ENCODE data around the gene DHH. TPM values are rescaled to one million over a fixed set of nuclear protein-coding genes. Genes with fewer than 3 reads are reported as not detected.

Gene DHH
- total RNA-seq, 4 donors from 2014 or later: 0.23 to 0.45 (median 0.29) TPM; not detected in 1

- WGBS, 2 donors: 91 to 96% methylated on average over 6 of the region's 6 CpGs
- no peak for DNase-seq (ENCODE audit: low spot score in 2 of 2)
- intact Hi-C loops (cut with DNase I; ENCODE audit: low total_unique reads): no loop called here
- no peak overlapping the region for H3K4me3 ChIP-seq (ENCODE audit: low read depth, poor library complexity, severe bottlenecking)
- TF ChIP-seq POLR2A (IDR thresholded peaks at IDR 0.05): no peak
- TF ChIP-seq, protein P1, sequence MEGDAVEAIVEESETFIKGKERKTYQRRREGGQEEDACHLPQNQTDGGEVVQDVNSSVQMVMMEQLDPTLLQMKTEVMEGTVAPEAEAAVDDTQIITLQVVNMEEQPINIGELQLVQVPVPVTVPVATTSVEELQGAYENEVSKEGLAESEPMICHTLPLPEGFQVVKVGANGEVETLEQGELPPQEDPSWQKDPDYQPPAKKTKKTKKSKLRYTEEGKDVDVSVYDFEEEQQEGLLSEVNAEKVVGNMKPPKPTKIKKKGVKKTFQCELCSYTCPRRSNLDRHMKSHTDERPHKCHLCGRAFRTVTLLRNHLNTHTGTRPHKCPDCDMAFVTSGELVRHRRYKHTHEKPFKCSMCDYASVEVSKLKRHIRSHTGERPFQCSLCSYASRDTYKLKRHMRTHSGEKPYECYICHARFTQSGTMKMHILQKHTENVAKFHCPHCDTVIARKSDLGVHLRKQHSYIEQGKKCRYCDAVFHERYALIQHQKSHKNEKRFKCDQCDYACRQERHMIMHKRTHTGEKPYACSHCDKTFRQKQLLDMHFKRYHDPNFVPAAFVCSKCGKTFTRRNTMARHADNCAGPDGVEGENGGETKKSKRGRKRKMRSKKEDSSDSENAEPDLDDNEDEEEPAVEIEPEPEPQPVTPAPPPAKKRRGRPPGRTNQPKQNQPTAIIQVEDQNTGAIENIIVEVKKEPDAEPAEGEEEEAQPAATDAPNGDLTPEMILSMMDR (IDR thresholded peaks at IDR 0.05): no peak
These were observed 5.8 kb upstream of the DHH start for GRCh38 chr12:49100380-49100779.

- TF ChIP-seq, protein P1 (IDR thresholded peaks at IDR 0.05): no peak
- TF ChIP-seq POLR2A (IDR thresholded peaks at IDR 0.05): no peak
- intact Hi-C loops (cut with DNase I; ENCODE audit: low total_unique reads): no loop called here
- H3K4me3 ChIP-seq (ENCODE audit: low read depth, poor library complexity, severe bottlenecking): no peak overlapping the region
- DNase-seq (ENCODE audit: low spot score in 2 of 2): no peak
- 82 to 87% methylated on average over 2 of the region's 2 CpGs for WGBS, 2 donors
These were observed 4.1 kb upstream of the DHH start for GRCh38 chr12:49098703-49099102.

DNA sequence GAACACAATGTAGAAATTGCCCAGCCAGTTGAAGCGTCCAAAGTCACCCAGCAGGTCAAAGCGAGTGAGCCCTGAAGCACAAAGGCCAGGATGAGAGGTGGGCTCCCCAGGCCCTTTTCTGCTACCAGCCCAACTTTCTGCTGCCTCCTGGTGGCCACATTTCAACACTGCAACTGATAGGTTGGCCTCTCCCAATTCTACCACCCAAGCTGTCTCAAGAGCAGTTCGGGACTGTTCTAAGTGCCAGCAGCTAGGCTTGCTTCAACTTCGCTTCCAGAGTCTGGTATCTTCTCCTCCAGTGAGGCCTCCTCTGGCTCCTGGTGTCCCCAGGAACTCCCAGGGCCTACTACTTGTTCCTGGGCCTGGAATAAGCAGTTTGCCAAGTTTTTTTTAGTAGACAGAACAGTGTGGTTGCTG lies 3.4 kb upstream of the DHH start:
- H3K4me3 ChIP-seq (ENCODE audit: low read depth, poor library complexity, severe bottlenecking): no peak overlapping the region
- intact Hi-C loops (cut with DNase I; ENCODE audit: low total_unique reads): no loop called here
- WGBS, 2 donors: 59 to 62% methylated on average over 4 of the region's 4 CpGs
- no peak for DNase-seq (ENCODE audit: low spot score in 2 of 2)
- TF ChIP-seq, protein P1 (IDR thresholded peaks at IDR 0.05): no peak
- no peak for TF ChIP-seq POLR2A (IDR thresholded peaks at IDR 0.05)

DNA sequence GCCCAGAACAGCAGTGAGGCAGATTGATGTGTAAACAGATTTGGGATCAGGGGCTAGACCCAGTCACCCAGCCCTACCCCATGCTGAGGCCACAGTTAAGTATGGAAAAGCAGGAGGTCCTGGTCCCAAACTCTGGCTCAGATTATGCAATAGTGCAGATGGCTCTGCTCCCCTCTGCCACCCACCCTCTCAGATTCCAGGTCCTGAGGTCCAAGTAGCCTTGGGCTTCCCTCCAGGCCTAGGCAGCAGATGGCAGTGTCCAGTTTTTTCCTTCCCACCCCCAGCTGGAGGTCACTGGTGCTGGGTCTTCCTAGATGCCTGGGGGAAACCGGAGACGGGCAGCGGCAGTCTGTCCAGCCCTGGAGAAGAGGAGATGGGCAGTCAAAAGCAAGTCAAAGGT lies 2.8 kb upstream of the DHH start:
- intact Hi-C loops (cut with DNase I; ENCODE audit: low total_unique reads): no loop called here
- DNase-seq (ENCODE audit: low spot score in 2 of 2): no peak
- TF ChIP-seq, protein P1 (IDR thresholded peaks at IDR 0.05): no peak
- no peak for TF ChIP-seq POLR2A (IDR thresholded peaks at IDR 0.05)
- 90 to 96% methylated on average over 3 of the region's 3 CpGs for WGBS, 2 donors
- H3K4me3 ChIP-seq (ENCODE audit: low read depth, poor library complexity, severe bottlenecking): no peak overlapping the region

DNA sequence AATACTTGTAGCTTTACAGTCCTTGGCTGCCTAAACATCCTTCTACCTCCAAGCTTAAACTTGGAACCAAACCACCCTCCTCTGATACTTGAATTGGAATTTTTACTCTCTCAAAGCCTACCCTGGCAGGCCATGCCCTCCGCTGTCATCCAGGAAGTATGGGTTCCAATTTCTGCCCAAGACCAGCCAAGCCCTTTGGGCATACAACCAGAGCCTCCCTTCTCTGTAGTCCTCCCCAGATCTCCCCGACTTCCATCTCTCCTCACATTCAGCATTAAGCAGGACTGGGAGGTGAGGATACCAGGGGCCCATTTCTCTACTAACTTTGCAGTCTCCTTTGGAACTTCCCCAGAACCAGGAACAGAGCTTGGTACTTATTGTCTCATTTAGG lies 369 bp upstream of the DHH start:
- H3K4me3 ChIP-seq (ENCODE audit: low read depth, poor library complexity, severe bottlenecking): no peak overlapping the region
- TF ChIP-seq, protein P1 (IDR thresholded peaks at IDR 0.05): no peak
- no peak for TF ChIP-seq POLR2A (IDR thresholded peaks at IDR 0.05)
- 47 to 54% methylated on average over 2 of the region's 2 CpGs for WGBS, 2 donors
- DNase-seq (ENCODE audit: low spot score in 2 of 2): no peak
- intact Hi-C loops (cut with DNase I; ENCODE audit: low total_unique reads): no loop called here

- 4 to 6% methylated on average over 9 of the region's 9 CpGs for WGBS, 2 donors
- TF ChIP-seq, protein P1 (IDR thresholded peaks at IDR 0.05): no peak
- TF ChIP-seq POLR2A (IDR thresholded peaks at IDR 0.05): no peak
- H3K4me3 ChIP-seq (ENCODE audit: low read depth, poor library complexity, severe bottlenecking): no peak overlapping the region
- DNase-seq (ENCODE audit: low spot score in 2 of 2): no peak
- intact Hi-C loops (cut with DNase I; ENCODE audit: low total_unique reads): no loop called here
These were observed 825 bp downstream of the DHH start for GRCh38 chr12:49093792-49094159.
